ENCODE data around the gene FYN. TPM values are rescaled to one million over a fixed set of nuclear protein-coding genes. Genes with fewer than 3 reads are reported as not detected.

FYN gene
- total RNA-seq, 2 donors from 2014 or later, result 13.7 to 103 TPM

GRCh38 chr6:111823012-111823411 is 50.2 kb downstream of the FYN start:
- Histone ChIP-seq H3K4me3 (no peak overlapping the region), H3K36me3 (no peaks in the 10 kb centered on the region), H3K9me3 (no peaks in the 10 kb centered on the region), H3K27ac (no peak overlapping the region), H3K27me3 (replicated peaks; ENCODE audit: insufficient read depth) (no peaks in the 10 kb centered on the region), H3K4me1 (replicated peaks) (no peaks in the 10 kb centered on the region)
- 92% methylated on average over 6 of the region's 6 CpGs for WGBS
- intact Hi-C loops (cut with DNase I), result no loop called here
- DNase-seq (ENCODE audit: low spot score), result no peak
- no peak for TF ChIP-seq POLR2AphosphoS5 (IDR thresholded peaks at IDR 0.05)
- no peak for TF ChIP-seq POLR2A (IDR thresholded peaks at IDR 0.05)
- TF ChIP-seq CTCF (IDR thresholded peaks at IDR 0.05), result no peak

GRCh38 chr6:111819458-111819857 is 53.8 kb downstream of the FYN start:
- TF ChIP-seq POLR2A (IDR thresholded peaks at IDR 0.05) (no peak), POLR2AphosphoS5 (IDR thresholded peaks at IDR 0.05) (no peak), CTCF (IDR thresholded peaks at IDR 0.05) (no peak)
- Histone ChIP-seq H3K4me1 (replicated peaks) (no peaks in the 10 kb centered on the region), H3K36me3 (no peaks in the 10 kb centered on the region), H3K4me3 (no peak overlapping the region), H3K27me3 (replicated peaks; ENCODE audit: insufficient read depth) (no peaks in the 10 kb centered on the region), H3K27ac (no peak overlapping the region), H3K9me3 (no peaks in the 10 kb centered on the region)
- no peak for DNase-seq (ENCODE audit: low spot score)
- 75% methylated on average over 3 of the region's 3 CpGs for WGBS
- intact Hi-C loops (cut with DNase I), result no loop called here

GRCh38 chr6:111818539-111819226 is 54.6 kb downstream of the FYN start:
- Histone ChIP-seq H3K27me3 (replicated peaks; ENCODE audit: insufficient read depth) (no peaks in the 10 kb centered on the region), H3K9me3 (no peaks in the 10 kb centered on the region), H3K4me3 (no peak overlapping the region), H3K27ac (no peak overlapping the region), H3K4me1 (replicated peaks) (no peaks in the 10 kb centered on the region), H3K36me3 (no peaks in the 10 kb centered on the region)
- intact Hi-C loops (cut with DNase I), result no loop called here
- 56% methylated on average over 5 of the region's 5 CpGs for WGBS
- no peak for TF ChIP-seq POLR2A (IDR thresholded peaks at IDR 0.05)
- no peak for TF ChIP-seq CTCF (IDR thresholded peaks at IDR 0.05)
- TF ChIP-seq POLR2AphosphoS5 (IDR thresholded peaks at IDR 0.05), result no peak
- DNase-seq (ENCODE audit: low spot score), result no peak

DNA sequence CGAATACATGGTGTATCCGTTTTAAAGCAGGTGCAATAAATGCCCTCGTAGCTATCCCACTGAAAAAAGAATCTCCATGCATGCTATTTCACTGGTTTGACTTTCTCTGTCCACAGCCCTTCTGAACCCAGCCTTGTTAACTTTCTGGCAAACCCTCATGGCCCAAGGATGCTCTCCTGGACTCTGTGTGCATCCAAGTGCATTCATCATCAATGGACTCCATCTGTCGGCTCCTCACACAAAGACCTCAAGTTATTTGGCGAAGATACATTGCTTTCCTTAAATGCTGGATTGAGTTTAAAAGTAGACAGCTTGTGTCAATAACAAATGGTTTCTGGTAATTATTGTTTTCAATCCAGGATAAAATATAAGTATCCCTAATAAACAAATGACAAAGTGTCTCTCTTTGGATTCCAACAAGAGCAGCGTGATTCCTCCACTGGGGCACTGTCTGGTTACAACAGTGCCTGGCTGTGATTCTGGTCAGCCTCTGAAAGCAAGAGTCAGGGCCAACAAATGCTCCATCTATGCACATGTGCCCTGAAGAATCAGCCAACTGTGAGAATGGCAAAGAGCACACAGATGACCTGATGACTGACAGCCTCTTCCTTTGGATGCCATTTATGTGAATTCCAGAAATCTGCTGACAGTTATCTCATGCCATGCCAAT is 55.7 kb downstream of the FYN start:
- Histone ChIP-seq H3K27me3 (replicated peaks; ENCODE audit: insufficient read depth) (no peaks in the 10 kb centered on the region), H3K27ac (no peak overlapping the region), H3K4me3 (no peak overlapping the region), H3K9me3 (no peaks in the 10 kb centered on the region), H3K36me3 (no peaks in the 10 kb centered on the region), H3K4me1 (replicated peaks) (no peaks in the 10 kb centered on the region)
- TF ChIP-seq CTCF (IDR thresholded peaks at IDR 0.05) (no peak), POLR2AphosphoS5 (IDR thresholded peaks at IDR 0.05) (no peak), POLR2A (IDR thresholded peaks at IDR 0.05) (no peak)
- intact Hi-C loops (cut with DNase I), result no loop called here
- no peak for DNase-seq (ENCODE audit: low spot score)
- WGBS, result 85% methylated on average over 6 of the region's 6 CpGs
